ENCODE results near the gene CPLANE2.
"Not testable (repeated sequence)": the region's sequence is repeated elsewhere in the genome, so short reads cannot be mapped to it uniquely, and the experiment has no call there.

Gene CPLANE2

DNA sequence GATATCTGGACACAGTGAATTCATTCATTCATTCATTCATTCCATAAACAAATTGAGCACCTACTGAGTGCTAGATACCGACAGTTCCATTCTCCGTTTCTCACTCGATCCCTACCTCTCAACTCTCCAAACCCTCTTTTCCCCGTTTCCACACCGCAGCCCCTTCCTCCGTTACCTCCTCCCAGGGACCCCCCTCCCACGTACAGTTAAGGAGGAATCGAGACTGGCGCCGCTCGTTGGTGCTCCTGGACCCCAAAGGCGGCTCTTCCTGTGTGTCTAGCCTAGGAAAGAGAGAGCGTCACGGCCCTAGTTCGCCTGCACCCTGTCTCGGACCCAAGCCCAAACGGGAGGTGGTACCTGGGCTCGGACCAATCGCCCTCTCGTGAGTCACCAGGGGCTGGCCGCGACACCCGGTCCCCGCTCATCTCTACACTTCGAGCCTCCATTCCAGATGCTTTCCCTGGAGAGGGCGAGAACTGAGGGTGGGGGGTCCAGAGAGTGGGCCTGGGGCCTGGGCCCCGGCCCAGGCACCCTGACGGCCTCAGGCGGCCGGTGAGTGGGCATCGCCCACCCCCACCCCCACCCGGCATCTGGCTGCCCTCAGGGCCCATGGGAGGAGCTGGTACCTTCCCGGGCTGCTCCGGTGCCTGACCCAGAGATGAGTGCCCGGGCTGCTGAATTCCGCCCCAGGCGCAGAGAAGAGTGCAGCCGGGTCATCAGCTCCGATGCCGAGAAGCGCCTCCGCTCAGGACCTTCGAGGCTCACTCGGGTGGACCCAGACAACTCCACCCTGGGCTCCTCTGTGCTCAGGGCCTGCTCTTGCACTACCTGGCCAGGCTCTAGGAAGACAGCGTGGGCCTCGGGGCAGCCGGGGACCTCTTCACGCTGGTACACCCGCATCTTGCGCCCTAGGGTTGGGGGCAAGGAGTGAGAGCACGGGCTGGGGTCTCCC lies 29.4 kb downstream of the CPLANE2 start:
- DNase-seq, result no peak

DNA sequence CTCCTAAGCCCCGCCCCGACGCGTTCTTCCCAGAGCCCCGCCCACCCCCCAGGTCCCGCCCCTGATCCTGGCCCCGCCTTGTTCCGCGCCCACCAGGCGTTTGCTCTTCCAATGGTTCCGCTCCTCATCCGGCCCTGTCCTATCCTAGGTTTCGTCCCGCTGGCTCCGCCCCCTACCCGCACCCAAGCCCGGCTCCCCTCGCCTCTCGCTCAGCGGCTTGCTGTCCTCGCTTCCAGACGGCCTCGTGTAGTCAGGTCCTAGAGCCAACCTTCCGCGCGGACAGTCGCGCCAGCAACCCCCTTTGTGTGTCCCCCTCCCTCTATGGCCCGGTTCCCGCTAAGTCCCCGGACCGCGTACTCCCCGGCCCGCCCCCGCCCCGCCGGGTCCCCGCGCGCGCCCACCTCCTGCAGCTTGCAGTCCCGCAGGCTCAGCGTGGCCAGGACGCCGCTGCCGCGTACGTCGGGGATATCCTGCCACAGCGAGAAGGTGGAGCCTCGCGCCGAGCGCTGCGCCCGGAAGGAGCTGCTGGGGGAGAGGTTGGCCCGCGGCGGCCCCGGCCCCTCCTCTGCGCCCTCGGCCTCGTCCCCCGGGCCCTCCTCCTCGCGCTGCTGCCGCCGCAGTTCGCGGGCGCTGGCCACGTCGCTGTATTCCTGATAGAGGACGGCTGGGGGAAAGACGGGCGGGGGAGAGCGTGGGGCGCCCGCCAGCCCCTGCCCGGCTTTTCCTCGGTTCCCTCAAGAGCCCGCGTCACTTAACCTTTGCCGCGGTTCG lies 30.3 kb downstream of the CPLANE2 start:
- peak; percentile 90 for DNase-seq

DNA sequence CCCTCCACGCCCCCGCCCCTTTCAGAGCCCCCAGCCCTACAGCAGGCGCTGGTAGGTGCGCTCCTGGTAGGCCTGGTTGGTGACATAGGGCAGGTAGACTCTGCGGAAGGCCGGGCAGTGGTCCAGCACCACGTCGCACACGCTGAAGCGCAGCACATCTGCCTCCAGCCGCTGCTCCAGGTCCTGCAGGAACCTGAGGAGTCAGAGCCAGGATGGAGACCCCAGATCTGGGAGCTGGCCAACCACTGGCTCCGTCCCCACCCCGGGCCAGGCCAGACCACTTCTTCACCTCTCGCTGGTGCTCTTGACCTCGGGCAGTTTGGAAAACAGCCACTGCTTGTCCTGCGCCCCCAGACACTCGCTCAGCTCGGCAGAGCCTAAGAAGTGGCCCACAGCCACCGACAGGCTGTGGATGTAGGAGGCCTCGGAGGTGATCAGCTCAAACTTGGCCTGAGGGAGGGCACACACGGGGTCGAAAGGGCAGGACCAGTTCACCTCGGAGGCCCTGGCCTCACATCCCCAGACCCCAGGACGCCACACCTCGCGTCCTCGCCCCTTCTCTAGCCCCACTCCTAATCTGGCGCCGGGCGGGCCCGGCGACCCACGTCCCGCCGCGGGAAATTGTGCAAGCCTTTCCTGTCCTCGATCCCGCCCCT lies 31.0 kb downstream of the CPLANE2 start:
- no peak for DNase-seq

DNA sequence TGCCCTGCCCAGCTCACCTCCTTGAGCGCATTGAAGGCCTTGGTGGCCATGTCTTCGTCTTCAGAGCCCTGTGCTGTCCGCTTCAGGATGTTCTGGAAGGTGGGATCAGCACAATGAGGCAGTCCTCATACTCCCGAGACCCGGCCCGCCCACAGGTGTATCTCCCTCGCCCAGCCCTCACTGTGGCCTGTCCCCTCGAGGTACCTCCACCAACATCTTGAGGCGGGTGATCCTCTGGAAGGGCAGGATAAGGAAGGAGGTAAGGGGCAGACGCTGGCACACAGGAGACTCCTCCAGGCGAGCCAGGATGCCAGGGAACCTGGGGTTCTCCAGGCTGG lies 31.7 kb downstream of the CPLANE2 start:
- no peak for DNase-seq

DNA sequence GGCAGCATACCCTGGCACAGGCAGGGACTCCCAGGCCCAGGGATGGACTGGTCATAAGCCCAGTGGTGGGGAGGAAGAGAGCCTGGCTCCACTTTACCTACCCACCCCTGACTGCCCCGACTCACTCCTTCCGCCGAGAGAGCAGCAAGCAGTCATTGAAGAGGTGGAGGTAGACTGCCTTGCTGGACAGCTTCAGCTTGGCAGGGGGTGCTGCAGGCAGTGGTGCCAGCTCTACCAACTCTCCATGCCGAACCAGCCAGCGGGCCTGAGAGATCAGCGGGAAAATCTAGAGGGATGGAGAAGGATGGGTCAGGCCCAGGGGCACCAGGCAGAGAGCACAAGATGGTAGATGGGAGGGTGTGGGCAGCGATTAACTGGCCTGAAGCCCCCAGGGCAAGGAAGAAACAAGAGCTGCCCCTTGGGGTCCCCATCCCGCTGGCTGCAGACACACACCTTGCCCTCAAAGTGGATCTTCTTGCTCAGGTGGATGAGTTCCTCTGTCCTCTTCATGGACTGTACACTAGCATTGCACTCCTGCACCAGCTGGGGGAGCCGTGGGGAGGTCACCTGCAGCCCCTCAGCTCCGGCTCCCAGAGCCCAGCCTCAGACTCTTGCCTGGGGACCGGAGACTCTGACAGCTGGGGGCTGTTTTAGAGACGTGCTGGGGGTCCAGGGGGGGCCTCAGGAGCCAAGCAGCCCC lies 32.2 kb downstream of the CPLANE2 start:
- no peak for DNase-seq

DNA sequence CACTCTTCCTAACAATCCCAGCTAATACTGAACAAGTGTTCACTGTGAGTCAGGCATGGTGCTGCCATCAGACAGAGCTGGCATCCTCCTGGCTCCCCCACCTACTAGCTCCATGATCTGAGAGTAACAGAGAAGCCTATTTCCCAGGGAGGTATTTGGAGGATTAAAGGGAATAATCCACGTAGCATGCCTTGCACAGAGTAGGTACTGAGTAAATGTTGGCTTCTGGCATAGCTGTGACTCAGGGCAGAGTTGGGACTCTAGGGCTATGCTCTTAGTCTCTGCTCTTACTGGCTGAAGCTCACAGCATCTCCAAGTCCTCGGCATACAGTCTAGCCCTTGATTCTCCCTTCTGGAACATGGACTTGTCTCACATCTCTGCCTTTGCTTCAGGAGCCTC lies 32.8 kb downstream of the CPLANE2 start:
- DNase-seq, result no peak

DNA sequence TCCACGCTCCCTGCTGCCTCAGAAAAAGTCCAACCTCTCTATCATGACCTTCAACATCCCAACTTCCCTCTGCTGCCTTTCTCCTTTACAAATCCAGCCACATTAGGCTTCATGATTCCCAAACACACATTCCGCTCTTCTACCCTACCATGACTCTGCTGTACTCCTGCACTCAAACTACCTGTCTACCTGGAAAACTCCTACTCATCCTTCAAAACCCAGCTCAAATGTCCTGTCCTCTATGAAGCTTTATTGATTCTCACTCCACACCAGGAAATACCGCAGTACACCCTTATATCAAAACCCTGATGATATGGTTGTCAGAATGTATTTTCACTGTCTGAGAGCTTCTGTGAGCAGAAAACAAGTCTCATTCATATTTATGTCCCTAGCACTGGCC lies 33.4 kb downstream of the CPLANE2 start:
- DNase-seq, result no peak

DNA sequence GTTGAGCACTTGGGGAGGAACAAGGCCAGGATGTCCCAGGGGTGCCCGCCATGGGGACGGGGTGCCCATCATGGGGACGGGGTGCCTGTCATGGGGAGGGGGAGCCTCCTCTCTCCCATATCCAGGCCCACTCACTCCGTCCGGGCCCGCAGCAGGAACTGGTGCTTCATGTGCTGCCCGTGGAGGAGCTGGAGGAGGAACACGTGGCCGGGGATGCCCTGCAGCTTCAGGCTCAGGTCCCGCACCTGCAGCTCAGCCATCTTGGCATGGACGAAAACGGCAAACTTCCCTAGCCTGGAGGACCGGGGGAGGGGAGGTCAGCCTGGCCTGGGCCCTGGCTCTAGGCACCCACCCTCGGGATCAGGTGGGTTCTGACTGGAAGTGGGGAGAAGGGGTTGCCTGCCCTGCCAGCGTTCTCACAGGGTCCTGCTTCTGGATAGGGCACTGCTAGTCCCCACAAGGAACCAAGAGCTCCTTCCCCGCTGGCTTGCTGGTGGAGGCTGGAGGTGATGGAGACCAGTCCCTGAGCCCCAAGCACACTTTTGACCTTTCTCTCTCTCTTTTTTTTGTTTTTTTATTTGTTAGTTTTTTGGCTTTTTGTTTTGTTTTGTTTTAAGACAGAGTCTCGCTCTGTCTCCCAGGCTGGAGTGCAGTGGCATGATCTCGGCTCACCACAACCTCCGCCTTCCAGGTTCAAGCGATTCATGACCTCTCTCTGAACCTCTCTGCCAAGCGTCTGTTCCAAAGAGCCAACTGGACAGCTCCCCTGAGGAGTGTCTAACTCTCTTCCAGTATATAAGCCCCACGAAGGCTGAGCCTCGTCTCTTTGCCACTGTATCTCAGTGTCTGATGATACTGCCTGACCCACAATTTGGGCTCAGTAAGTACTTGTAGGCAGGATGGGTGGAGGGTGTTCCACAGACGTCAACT lies 34.4 kb downstream of the CPLANE2 start:
- no peak for DNase-seq

DNA sequence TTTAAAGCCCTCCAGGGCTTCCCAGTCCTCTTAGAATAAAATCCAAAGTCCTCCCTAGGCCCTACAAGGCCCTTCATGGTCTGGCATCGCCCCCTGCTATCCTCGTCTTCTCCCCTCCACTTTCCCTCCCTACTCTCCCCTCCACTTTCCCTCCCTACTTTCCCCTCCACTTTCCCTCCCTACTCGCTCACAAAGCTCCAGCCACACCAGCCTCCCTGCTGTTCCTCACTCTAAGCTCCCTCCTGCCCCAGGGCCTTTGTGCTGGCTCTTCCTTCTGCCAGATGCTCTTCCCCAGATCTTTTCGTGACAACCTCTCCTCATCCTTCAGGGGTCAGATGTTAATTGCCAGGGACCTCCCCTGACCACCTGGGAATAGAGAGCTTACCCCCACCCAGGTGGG lies 37.3 kb downstream of the CPLANE2 start:
- DNase-seq, result no peak

DNA sequence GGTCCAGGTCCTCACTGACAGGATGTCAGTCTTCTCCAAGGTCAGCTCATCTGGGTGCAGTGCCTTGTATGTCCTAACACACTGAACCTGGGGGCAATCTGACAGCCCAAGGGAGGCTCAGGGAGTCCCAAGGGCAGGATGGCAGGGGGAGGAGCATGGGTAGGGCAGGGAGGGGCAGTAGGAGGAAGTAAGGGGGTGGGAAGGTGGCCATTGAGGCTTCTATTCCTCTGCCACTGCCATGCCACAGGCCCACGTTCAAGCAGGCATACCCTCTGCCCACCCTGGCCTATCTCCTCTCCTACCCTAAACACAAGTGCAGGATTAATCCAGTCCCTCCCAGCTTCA lies 37.9 kb downstream of the CPLANE2 start:
- DNase-seq, result no peak

DNA sequence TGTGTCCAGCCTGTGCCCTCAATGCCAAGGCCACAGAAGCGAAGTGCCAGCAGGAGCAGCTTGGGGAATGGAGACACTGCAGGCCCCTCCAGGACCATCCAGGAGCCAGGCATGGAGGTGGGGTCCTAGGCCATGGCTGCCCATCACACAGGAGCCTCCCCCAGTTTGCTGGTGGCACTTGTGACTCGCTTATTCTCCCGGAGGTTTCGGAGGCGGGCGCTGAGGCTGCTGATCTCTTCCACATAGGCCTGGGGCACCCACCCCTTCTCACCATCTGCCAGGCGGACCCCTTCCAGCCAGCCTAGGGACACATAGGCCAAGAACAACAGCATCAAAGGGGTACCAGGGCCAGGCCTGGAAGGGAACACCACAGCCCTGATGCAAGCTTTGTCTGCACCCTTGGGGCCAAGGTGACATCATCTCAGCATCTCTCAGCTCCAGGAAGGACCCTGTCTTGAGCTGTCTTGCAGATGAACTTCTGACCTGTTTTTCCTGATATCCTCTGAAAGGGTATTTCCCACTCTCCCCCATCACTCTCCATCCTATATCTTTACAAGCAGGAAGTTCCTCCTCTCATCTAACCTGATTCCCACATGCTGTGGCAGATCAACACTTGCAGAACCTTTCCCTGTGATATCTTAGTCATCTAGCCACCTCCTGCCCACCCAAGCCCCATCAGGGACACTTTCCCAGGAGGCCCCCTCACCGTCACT lies 38.4 kb downstream of the CPLANE2 start:
- no peak for DNase-seq

DNA sequence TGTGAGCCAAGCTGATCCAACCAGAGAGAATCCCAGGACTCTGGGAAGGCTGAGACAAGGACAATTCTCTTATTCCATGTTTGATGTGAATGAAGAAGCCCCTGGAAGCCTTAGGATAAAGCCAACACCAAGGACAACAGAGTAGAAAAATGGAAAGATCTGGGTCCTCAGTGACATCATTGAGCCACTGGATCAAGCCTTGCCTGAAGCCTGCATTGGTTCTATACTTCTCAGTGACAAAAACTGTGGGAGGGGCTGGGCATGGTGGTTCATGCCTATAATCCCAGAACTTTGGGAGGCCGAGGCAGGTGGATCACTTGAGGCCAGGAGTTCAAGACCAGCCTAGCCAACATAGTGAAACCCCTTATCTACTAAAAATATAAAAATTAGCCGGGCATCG lies 40.1 kb downstream of the CPLANE2 start:
- no peak for DNase-seq

DNA sequence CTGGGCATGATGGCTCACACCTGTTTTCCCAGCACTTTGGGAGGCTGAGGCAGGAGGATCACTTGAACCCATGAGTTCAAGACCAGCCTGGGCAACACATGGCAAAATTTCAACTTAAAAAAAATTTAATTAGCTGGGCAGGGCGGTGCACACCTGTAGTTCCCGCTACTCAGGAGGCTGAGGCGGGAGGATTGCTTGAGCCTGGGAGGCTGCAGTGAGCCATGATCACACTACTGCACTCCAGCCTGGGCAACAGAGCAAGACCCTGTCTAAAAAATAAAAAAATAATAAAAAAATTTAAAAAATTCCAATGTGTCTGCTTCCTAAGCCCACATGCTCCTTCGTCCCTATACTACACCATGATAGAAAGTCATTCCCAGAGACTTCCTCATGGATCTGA lies 40.8 kb downstream of the CPLANE2 start:
- DNase-seq, result not testable (repeated sequence)

DNA sequence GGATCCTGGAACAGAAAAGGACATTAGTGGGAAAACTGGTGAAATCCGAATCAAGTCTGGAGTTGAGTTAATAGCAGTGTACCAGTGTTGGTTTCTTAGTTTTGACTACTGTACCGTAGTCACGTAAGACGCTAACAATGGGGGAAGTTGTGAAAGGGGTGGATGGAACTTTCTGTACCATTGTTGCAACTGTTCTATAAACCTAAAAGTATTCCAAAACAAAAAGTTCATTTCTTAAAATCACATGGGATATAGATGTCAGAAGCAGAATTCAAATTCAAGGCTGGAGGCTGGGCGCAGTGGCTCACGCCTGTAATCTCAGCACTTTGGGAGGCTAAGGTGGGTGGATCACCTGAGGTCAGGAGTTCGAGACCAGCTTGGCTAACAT lies 41.5 kb downstream of the CPLANE2 start:
- DNase-seq, result no peak

DNA sequence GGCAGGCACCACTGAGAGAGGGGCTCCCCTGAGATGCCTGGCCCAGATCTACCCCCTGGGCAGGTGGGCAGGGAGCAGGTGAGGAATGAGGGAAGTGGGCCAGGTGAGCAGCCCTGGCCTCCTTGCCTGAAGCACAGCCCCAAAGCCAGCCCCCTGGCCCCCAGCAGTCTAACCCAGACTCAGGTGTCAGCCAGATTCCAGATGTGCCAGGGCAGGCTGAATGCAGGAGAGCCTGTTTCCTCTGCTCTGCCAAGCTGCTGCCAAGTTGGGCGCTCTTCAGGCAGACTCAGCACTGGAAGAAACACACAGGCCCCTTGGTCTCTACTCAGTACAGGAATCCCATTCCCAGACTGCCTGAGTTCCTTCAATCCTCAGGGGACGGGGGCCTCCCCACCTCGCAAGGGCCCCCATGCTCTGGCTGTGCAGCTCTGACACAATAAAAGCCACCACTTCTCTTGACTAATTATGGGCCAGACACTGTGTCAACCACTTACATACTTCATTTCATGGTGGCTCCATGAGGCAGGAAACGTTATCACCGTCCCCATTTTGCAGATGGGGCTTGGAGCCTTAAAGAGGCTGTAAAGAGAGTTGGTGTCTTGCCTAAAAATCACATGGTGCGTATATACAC lies 45.0 kb downstream of the CPLANE2 start:
- DNase-seq, result no peak

DNA sequence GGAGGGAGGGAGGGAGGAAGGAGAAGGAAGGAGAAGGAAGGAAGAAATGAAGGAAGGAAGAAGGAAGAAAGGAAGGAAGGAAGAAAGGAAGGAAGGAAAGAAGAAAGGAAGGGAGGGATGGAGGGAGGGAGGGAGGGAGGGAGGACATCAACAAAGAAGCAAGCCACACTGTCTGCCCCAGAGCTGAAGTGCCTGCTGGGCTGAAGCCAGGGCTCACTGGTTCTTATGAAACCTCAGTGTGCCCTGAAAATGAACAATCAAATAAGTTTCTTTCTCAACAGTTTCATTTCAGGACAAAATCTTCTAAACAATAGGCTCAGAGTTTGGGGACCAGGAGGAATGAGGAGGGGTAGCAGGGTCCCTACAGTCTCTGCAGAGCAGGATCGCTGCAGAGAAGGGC lies 45.7 kb downstream of the CPLANE2 start:
- DNase-seq, result no peak

DNA sequence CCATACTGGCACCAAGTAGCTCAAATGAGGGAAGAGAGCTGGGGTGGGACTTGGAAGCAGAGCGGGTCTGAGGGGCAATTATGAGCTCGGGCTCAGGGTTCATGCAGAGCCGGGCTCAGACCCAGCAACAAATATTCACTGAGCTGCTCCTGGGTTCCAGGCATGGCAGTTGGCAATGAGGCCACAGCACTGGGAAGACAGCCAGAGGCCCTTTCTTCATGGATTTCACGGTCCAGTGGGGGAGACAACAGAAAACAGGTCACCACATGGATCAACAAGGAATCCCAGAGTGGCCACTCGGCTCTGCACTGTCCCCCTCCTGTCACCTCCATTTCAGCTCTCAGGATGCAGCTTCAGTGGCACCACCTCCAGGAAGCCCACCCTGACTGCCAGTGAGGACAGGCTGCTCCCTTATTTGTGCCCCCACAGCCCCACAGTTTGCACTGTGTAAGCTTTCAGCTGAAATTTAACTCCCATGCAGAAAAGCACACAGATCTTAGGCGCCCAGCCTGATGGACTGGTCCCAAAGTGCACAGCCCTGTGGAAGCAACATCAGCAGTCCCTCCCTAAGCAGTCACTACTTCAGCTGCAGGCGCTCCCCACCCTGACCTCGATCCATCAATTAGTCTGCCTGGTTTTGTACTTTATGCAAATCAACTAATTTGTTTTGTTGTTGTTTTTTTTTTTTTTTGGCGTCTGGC lies 46.9 kb downstream of the CPLANE2 start:
- no peak for DNase-seq

DNA sequence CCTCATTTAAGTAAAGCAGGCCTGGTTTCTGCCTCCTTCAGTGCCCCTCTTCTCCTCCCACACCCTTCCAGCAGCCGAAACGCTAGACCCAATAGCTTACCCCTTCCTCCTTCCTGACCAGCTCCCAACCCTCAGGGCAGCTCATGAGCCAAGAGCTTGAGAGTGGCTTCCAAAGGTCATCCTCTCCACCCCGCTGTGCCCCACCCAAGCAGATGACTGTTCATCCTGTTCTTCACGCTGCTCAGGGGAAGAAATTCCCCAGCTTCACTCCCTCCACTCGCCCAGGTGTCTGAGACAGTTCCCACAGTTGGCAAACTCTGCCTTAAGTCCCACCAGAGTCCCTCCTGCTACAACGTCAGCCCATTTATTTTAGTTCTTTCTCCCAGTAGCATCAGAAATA lies 48.0 kb downstream of the CPLANE2 start:
- DNase-seq, result no peak

DNA sequence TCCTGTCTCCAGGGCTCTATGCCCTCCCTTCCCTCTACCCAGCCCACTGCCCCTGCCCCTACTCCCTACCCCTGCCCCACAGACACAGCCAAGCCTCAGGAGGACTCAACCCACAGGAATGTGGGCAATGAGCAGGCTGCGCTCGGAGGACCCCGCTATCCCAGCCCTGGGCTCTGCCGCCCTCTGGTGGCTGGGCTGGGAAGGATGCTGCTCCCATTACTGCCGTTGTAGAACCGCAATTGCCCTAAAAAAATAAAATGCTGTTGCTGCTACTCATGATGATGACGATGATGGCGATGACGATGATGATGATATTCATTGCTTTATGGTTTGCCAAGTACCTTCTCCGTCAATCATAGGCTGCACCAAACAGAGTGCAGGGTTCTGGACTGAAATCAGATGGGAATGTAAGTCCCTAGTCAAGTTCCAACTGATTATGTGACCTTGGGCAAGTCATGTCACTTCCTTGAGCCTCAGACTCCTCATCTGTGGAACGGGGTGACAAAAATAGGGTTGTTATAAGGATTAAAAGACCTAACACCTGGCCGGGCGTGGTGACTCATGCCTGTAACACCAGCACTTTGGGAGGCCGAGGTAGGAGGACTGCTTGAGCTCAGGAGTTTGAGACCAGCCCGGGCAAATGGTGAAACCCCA lies 49.1 kb downstream of the CPLANE2 start:
- DNase-seq, result peak; percentile 25
